OCI-LY1 (cell line): Measurements from ENCODE around the gene OR3A3.

ENCODE experiments used
- H2AFZ ChIP-seq: fragments of 200-600 bp; sonication (generic), shearing (Covaris generic); 2 replicates; pipeline ENCODE4 v1.6.0; 2014; ENCODE audit warnings: antibody characterized with exemption, mild to moderate bottlenecking, low read length
- H3F3A ChIP-seq: fragments of 200-600 bp; sonication (generic), shearing (Covaris generic); 2 replicates; pipeline ENCODE4 v1.6.0; 2014; ENCODE audit warnings: mild to moderate bottlenecking, antibody characterized with exemption, low read length, moderate library complexity; ENCODE audit not compliant: insufficient read depth
- H3K27ac ChIP-seq: fragments of 200-600 bp; sonication (generic); 2 replicates; pipeline ENCODE4 v1.5.1; 2014; ENCODE audit warnings: low read length, mixed run types, mild to moderate bottlenecking, low read depth; ENCODE audit not compliant: poor library complexity, severe bottlenecking
- H3K27me3 ChIP-seq: fragments of 200-600 bp; sonication (generic); 2 replicates; pipeline ENCODE4 v1.6.0; 2014; ENCODE audit warnings: antibody characterized with exemption, mild to moderate bottlenecking, low read length, moderate library complexity; ENCODE audit not compliant: insufficient read depth
- H3K36me3 ChIP-seq: fragments of 200-600 bp; sonication (generic); 2 replicates; pipeline ENCODE4 v1.6.1; 2014; ENCODE audit warnings: mild to moderate bottlenecking, antibody characterized with exemption, low read length, moderate library complexity, mixed read lengths; ENCODE audit not compliant: insufficient read depth
- H3K4me1 ChIP-seq: fragments of 200-600 bp; sonication (generic); 2 replicates; pipeline ENCODE4 v1.5.1; 2014; ENCODE audit warnings: mild to moderate bottlenecking, low read length, moderate library complexity; ENCODE audit not compliant: insufficient read depth, severe bottlenecking
- H3K4me2 ChIP-seq: fragments of 200-600 bp; sonication (generic), shearing (Covaris generic); 2 replicates; pipeline ENCODE4 v1.6.1; 2014; ENCODE audit warnings: low read length
- H3K4me3 ChIP-seq: fragments of 200-600 bp; sonication (generic); 2 replicates; pipeline ENCODE4 v1.5.1; 2014; ENCODE audit warnings: low read length, low read depth, mild to moderate bottlenecking, mixed read lengths; ENCODE audit not compliant: poor library complexity, severe bottlenecking
- H3K79me2 ChIP-seq: fragments of 200-600 bp; shearing (Covaris generic); 2 replicates; pipeline ENCODE4 v1.6.1; 2016; ENCODE audit warnings: mixed run types, low read length, mixed read lengths; ENCODE audit not compliant: insufficient read depth
- H3K9ac ChIP-seq: fragments of 200-600 bp; sonication (generic), shearing (Covaris generic); 2 replicates; pipeline ENCODE4 v1.6.1; 2014; ENCODE audit warnings: mild to moderate bottlenecking, low read length, mixed read lengths
- H3K9me2 ChIP-seq: fragments of 200-600 bp; sonication (generic), shearing (Covaris generic); 2 replicates; pipeline ENCODE4 v1.6.1; 2014; ENCODE audit warnings: low read depth, mild to moderate bottlenecking, low read length, mixed read lengths
- H3K9me3 ChIP-seq: fragments of 200-600 bp; shearing (Covaris generic); 2 replicates; pipeline ENCODE4 v1.6.1; 2014; ENCODE audit warnings: low read length, mixed read lengths
- H4K20me1 ChIP-seq: fragments of 200-600 bp; sonication (generic), shearing (Covaris generic); 2 replicates; pipeline ENCODE4 v1.6.0; 2016; ENCODE audit warnings: mild to moderate bottlenecking, low read length; ENCODE audit not compliant: insufficient read depth
- EZH2 ChIP-seq: fragments of 200-600 bp; sonication (generic), shearing (Covaris generic); IDR thresholded peaks from 2 replicates; pipeline ENCODE4 v1.8.0; 2017; ENCODE audit warnings: borderline replicate concordance, mixed run types, mild to moderate bottlenecking, antibody characterized with exemption, low read length, moderate library complexity, mixed read lengths
- TF ChIP-seq, protein P1 (sequence below): fragments of 200-600 bp; sonication (generic), shearing (Covaris generic); IDR thresholded peaks from 2 replicates; pipeline ENCODE4 v1.5.1; 2017; ENCODE audit warnings: mild to moderate bottlenecking, antibody characterized with exemption, low read length, moderate library complexity, mixed read lengths

Gene OR3A3

DNA sequence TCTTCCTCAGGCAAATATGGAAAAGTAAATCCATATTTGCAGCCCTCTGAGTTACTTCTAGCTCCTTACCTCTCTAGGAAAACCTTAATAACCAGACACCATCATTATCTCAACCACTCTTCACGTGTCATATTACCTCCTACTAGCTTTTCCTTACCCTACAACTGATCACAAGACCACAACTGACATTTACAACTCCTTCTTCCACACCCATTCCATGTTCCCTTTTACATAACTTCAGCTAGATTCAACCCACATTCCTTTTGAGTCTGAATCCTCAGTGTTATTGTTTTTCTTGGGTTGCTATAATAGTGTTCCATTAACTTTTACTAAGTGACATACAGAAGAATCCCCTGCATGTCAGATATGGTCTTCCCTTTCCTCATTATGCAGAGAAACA lies 27.2 kb downstream of the OR3A3 start:
- Histone ChIP-seq H3K9ac (no peak overlapping the region), H3K27me3 (peaks cover 4% of the 10 kb centered on the region; the same call in 1 of the 2 replicates), H3K9me2 (no peaks in the 10 kb centered on the region), H3K4me3 (no peak overlapping the region), H3K36me3 (no peaks in the 10 kb centered on the region), H4K20me1 (no peaks in the 10 kb centered on the region), H3K9me3 (no peaks in the 10 kb centered on the region), H3K27ac (no peak overlapping the region), H3K79me2 (no peaks in the 10 kb centered on the region), H3K4me1 (no peaks in the 10 kb centered on the region), H2AFZ (no peak overlapping the region), H3K4me2 (no peak overlapping the region), H3F3A (no peaks in the 10 kb centered on the region)
- TF ChIP-seq EZH2, result no peak
- TF ChIP-seq, protein P1, sequence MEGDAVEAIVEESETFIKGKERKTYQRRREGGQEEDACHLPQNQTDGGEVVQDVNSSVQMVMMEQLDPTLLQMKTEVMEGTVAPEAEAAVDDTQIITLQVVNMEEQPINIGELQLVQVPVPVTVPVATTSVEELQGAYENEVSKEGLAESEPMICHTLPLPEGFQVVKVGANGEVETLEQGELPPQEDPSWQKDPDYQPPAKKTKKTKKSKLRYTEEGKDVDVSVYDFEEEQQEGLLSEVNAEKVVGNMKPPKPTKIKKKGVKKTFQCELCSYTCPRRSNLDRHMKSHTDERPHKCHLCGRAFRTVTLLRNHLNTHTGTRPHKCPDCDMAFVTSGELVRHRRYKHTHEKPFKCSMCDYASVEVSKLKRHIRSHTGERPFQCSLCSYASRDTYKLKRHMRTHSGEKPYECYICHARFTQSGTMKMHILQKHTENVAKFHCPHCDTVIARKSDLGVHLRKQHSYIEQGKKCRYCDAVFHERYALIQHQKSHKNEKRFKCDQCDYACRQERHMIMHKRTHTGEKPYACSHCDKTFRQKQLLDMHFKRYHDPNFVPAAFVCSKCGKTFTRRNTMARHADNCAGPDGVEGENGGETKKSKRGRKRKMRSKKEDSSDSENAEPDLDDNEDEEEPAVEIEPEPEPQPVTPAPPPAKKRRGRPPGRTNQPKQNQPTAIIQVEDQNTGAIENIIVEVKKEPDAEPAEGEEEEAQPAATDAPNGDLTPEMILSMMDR, result no peak

DNA sequence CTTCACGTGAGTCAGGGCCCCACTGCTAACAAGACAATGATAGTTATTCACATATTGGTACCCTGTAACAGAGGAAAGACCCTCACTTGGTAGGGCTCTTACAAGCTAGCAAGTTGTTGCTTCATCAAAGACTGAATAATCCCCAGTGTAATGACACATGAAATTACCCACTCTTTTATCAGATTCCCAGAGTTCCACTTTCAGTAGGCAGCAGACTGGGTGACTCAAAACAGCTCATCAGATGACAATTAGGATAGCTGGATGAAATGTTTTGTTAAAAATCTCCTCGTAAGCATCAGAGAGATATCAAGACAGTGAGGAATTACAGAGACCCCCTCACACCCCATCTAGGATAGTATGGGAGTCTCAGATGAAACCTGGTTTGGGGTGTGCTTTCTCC lies 29.3 kb downstream of the OR3A3 start:
- H3K9ac ChIP-seq, result no peak overlapping the region
- H3K4me3 ChIP-seq, result no peak overlapping the region
- no peaks in the 10 kb centered on the region for H3F3A ChIP-seq
- no peaks in the 10 kb centered on the region for H3K36me3 ChIP-seq
- H3K9me2 ChIP-seq, result no peaks in the 10 kb centered on the region
- TF ChIP-seq, protein P1, result no peak
- TF ChIP-seq EZH2, result no peak
- no peak overlapping the region for H3K4me2 ChIP-seq
- H4K20me1 ChIP-seq, result no peaks in the 10 kb centered on the region
- H3K9me3 ChIP-seq, result no peaks in the 10 kb centered on the region
- no peaks in the 10 kb centered on the region for H3K79me2 ChIP-seq
- H2AFZ ChIP-seq, result no peak overlapping the region
- H3K4me1 ChIP-seq, result no peaks in the 10 kb centered on the region
- no peak overlapping the region for H3K27ac ChIP-seq
- peaks cover 4% of the 10 kb centered on the region; the same call in 1 of the 2 replicates for H3K27me3 ChIP-seq

DNA sequence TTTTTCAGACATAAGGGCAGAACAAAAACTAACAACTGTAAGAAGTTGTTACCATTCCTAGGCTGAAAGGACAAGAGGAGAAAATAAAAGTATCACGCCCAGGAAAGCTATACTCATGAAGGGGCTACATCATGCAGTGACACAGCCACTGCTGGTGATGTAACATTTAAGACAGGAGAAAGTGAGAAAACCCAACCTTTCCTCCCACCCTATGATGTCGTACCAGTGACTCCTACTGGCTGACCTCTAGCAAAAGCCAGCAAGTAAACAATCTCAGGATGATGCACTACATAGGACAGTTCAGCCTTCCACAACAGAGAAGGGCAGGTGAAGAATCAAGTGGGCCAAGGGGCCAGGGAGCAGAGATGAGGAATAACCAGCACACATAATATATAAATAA lies 36.5 kb downstream of the OR3A3 start:
- no peak overlapping the region for H3K4me2 ChIP-seq
- no peaks in the 10 kb centered on the region for H3K9me2 ChIP-seq
- H3F3A ChIP-seq, result no peaks in the 10 kb centered on the region
- H3K4me1 ChIP-seq, result no peaks in the 10 kb centered on the region
- no peaks in the 10 kb centered on the region for H3K36me3 ChIP-seq
- H3K27ac ChIP-seq, result no peak overlapping the region
- H3K27me3 ChIP-seq, result no peaks in the 10 kb centered on the region
- H3K9ac ChIP-seq, result no peak overlapping the region
- no peak overlapping the region for H2AFZ ChIP-seq
- H3K9me3 ChIP-seq, result no peaks in the 10 kb centered on the region
- H4K20me1 ChIP-seq, result no peaks in the 10 kb centered on the region
- no peak for TF ChIP-seq EZH2
- TF ChIP-seq, protein P1, result peak; percentile 45; the same call in 1 of the 2 replicates
- H3K79me2 ChIP-seq, result no peaks in the 10 kb centered on the region
- no peak overlapping the region for H3K4me3 ChIP-seq
